Natural killer cell treated with Interleukin-12 subunit alpha and Interleukin-12 subunit beta and Interleukin-15 and Interleukin-18, amount 100 ng/mL, for 72 hours (primary cell): ENCODE data around the gene LRRC4C. TPM values are rescaled to one million over a fixed set of nuclear protein-coding genes. Genes with fewer than 3 reads are reported as not detected.

Experiments used
- ATAC-seq, 2 donors: fragments of 150-1000 bp; cut with Tn5 transposase in 1 of 2; sonication (Bioruptor Pico), chemical (Tn5 transposase) in 1 of 2; 2 replicates each; pipeline ENCODE4 v1.10.0; 2021
- DNase-seq: peaks from one replicate; pipeline ENCODE4 v3.0.0; 2022; ENCODE audit warnings: low spot score
- H3K27ac Mint-ChIP-seq, 2 donors: 1 replicate in 1 of 2; 2 replicates in 1 of 2; pipeline ENCODE4 v1.8.0; 2022; ENCODE audit warnings: mixed read lengths in 2 of 2, mild to moderate bottlenecking in 1 of 2, moderate library complexity in 1 of 2
- H3K27me3 Mint-ChIP-seq, 2 donors: 1 replicate in 1 of 2; 2 replicates in 1 of 2; pipeline ENCODE4 v1.8.0; 2022; ENCODE audit warnings: mixed read lengths in 2 of 2
- H3K36me3 Mint-ChIP-seq: one replicate; pipeline ENCODE4 v1.8.0; 2022; ENCODE audit warnings: mixed read lengths
- H3K4me1 Mint-ChIP-seq, 2 donors: 1 replicate in 1 of 2; 2 replicates in 1 of 2; pipeline ENCODE4 v1.8.0; 2022; ENCODE audit warnings: low read depth in 2 of 2, mixed read lengths in 2 of 2, mild to moderate bottlenecking in 1 of 2
- H3K4me3 Mint-ChIP-seq: one replicate; pipeline ENCODE4 v1.8.0; 2022; ENCODE audit warnings: mixed read lengths
- H3K9me3 Mint-ChIP-seq: 2 replicates; pipeline ENCODE4 v1.8.0; 2022; ENCODE audit warnings: mixed read lengths
- total RNA-seq, 2 donors: library from RNA; stranded (reverse); gene quantifications; one replicate each; pipeline ENCODE4 v1.2.3, GENCODE V29; 2022

The LRRC4C gene
- total RNA-seq, 2 donors from 2014 or later, result not detected

- peaks cover 30% of the 10 kb centered on the region for H3K9me3 Mint-ChIP-seq
- no peaks in the 10 kb centered on the region for H3K27me3 Mint-ChIP-seq
- no peaks in the 10 kb centered on the region for H3K4me1 Mint-ChIP-seq
- no peak overlapping the region for H3K27ac Mint-ChIP-seq
- no peaks in the 10 kb centered on the region for H3K36me3 Mint-ChIP-seq
- ATAC-seq, result peak in 1 of 2 donors; percentile 13
- DNase-seq, result no peak
- H3K4me3 Mint-ChIP-seq, result no peak overlapping the region
These were observed 214.3 kb downstream of the LRRC4C start for GRCh38 chr11:41245184-41245583.

- H3K9me3 Mint-ChIP-seq, result peaks cover 30% of the 10 kb centered on the region
- H3K27me3 Mint-ChIP-seq, result no peaks in the 10 kb centered on the region
- H3K27ac Mint-ChIP-seq, result no peak overlapping the region
- H3K36me3 Mint-ChIP-seq, result no peaks in the 10 kb centered on the region
- no peak overlapping the region for H3K4me3 Mint-ChIP-seq
- no peak for DNase-seq
- ATAC-seq, result no peak
- no peaks in the 10 kb centered on the region for H3K4me1 Mint-ChIP-seq
These were observed 222.1 kb downstream of the LRRC4C start for GRCh38 chr11:41237382-41237781.

GRCh38 chr11:41235668-41236067 lies 223.8 kb downstream of the LRRC4C start:
- ATAC-seq, result no peak
- no peaks in the 10 kb centered on the region for H3K27me3 Mint-ChIP-seq

DNA sequence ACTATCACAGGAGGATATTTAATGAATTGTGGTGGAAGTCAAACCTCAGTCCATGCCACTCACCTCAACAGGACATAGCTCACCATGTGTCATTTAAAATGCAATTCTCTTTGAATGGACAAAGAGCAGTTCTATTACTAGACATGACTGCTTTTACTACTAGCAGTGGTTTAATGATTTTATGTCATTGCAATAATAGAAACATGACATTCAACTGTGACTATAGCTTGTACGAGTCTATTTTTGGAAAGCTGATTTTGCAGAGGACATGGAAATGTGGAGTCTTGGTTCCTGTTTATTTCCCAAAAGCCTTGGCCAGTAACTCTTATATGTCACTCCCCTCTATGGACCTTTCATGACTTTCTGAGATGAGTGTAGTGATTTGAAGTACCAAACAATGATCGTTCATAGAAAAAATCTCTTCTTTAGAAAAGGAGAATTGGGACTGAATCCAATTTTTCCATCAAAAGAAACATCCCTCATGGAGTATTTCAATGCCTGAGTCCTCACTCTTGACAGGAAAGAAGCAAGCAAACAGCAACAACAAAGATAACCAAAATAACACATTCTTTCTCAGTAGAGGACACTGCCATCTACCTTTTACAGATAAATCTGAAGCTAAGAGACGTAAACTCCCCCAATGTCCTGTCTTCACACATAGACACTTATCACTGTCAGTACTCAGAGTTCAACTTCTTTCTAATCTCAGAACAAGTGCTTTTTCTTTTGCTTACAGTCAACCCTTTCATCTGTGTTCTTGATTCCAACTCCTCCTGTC lies 233.4 kb downstream of the LRRC4C start:
- no peaks in the 10 kb centered on the region for H3K4me1 Mint-ChIP-seq
- H3K27ac Mint-ChIP-seq, result no peak overlapping the region
- no peaks in the 10 kb centered on the region for H3K36me3 Mint-ChIP-seq

More at GRCh38 chr11:41235668-41236067, 223.8 kb downstream of the LRRC4C start:
- Mint-ChIP-seq H3K27ac (no peak overlapping the region), H3K36me3 (no peaks in the 10 kb centered on the region), H3K4me3 (no peak overlapping the region), H3K9me3 (peaks cover 27% of the 10 kb centered on the region), H3K4me1 (no peaks in the 10 kb centered on the region)
- DNase-seq, result no peak

GRCh38 chr11:41222236-41222635 lies 237.2 kb downstream of the LRRC4C start:
- Mint-ChIP-seq H3K27me3 (no peaks in the 10 kb centered on the region), H3K4me3 (no peak overlapping the region), H3K4me1 (no peaks in the 10 kb centered on the region), H3K36me3 (no peaks in the 10 kb centered on the region), H3K9me3 (peaks cover 19% of the 10 kb centered on the region), H3K27ac (no peak overlapping the region)
- DNase-seq (no peak), ATAC-seq (no peak)

More for the DNA sequence above, 233.4 kb downstream of the LRRC4C start:
- ATAC-seq (no peak), DNase-seq (no peak)
- Mint-ChIP-seq H3K4me3 (no peak overlapping the region), H3K27me3 (no peaks in the 10 kb centered on the region), H3K9me3 (peaks cover 33% of the 10 kb centered on the region)

- no peaks in the 10 kb centered on the region for H3K4me1 Mint-ChIP-seq
- no peaks in the 10 kb centered on the region for H3K27me3 Mint-ChIP-seq
- peaks cover 14% of the 10 kb centered on the region for H3K9me3 Mint-ChIP-seq
- H3K4me3 Mint-ChIP-seq, result no peak overlapping the region
- H3K27ac Mint-ChIP-seq, result no peak overlapping the region
- DNase-seq, result no peak
- ATAC-seq, result no peak
- H3K36me3 Mint-ChIP-seq, result peaks cover 6% of the 10 kb centered on the region
These were observed 253.1 kb downstream of the LRRC4C start for GRCh38 chr11:41206388-41206787.

- Mint-ChIP-seq H3K27me3 (no peaks in the 10 kb centered on the region), H3K36me3 (peaks cover 4% of the 10 kb centered on the region), H3K9me3 (peaks cover 7% of the 10 kb centered on the region), H3K4me1 (no peaks in the 10 kb centered on the region), H3K4me3 (no peak overlapping the region), H3K27ac (no peak overlapping the region)
- no peak for ATAC-seq
- DNase-seq, result no peak
These were observed 258.3 kb downstream of the LRRC4C start for GRCh38 chr11:41201156-41201555.

- no peaks in the 10 kb centered on the region for H3K27me3 Mint-ChIP-seq
- no peak for DNase-seq
- no peak overlapping the region for H3K27ac Mint-ChIP-seq
- H3K36me3 Mint-ChIP-seq, result peaks cover 5% of the 10 kb centered on the region
- no peak for ATAC-seq
- no peaks in the 10 kb centered on the region for H3K4me1 Mint-ChIP-seq
- no peak overlapping the region for H3K4me3 Mint-ChIP-seq
- peaks cover 15% of the 10 kb centered on the region for H3K9me3 Mint-ChIP-seq
These were observed 268.9 kb downstream of the LRRC4C start for GRCh38 chr11:41190437-41191082.

- Mint-ChIP-seq H3K27ac (no peak overlapping the region), H3K9me3 (peaks cover 12% of the 10 kb centered on the region), H3K27me3 (no peaks in the 10 kb centered on the region), H3K4me3 (no peak overlapping the region), H3K4me1 (no peaks in the 10 kb centered on the region), H3K36me3 (peaks cover 5% of the 10 kb centered on the region)
- ATAC-seq (no peak), DNase-seq (no peak)
These were observed 269.6 kb downstream of the LRRC4C start for GRCh38 chr11:41189701-41190436.

DNA sequence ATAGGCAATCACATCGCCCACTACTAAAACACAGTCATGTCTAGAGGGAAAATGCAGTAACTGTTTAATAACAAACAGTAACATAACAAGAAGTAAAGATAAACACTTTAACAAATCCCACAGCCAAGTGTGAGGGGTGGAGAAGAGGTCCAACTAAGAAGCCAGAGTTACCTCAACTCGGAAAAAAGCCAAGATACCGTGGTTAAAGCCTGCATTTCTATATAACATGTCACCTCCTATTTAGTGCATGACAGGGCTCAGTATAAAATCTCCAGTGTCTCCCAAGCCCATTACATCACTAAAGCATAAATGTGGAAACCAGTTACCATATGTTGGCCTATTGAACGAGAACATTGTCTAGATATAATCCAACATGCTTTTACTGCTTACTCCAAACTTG lies 281.7 kb downstream of the LRRC4C start:
- peaks cover 32% of the 10 kb centered on the region for H3K9me3 Mint-ChIP-seq
- H3K36me3 Mint-ChIP-seq, result no peaks in the 10 kb centered on the region
- H3K27ac Mint-ChIP-seq, result no peak overlapping the region
- H3K4me1 Mint-ChIP-seq, result no peaks in the 10 kb centered on the region
- ATAC-seq (no peak), DNase-seq (no peak)
- no peaks in the 10 kb centered on the region for H3K27me3 Mint-ChIP-seq
- no peak overlapping the region for H3K4me3 Mint-ChIP-seq

GRCh38 chr11:41175304-41175972 lies 284.0 kb downstream of the LRRC4C start:
- Mint-ChIP-seq H3K4me3 (no peak overlapping the region), H3K27ac (no peak overlapping the region), H3K9me3 (peaks cover 26% of the 10 kb centered on the region), H3K36me3 (no peaks in the 10 kb centered on the region), H3K4me1 (no peaks in the 10 kb centered on the region), H3K27me3 (no peaks in the 10 kb centered on the region)
- no peak for DNase-seq
- no peak for ATAC-seq

DNA sequence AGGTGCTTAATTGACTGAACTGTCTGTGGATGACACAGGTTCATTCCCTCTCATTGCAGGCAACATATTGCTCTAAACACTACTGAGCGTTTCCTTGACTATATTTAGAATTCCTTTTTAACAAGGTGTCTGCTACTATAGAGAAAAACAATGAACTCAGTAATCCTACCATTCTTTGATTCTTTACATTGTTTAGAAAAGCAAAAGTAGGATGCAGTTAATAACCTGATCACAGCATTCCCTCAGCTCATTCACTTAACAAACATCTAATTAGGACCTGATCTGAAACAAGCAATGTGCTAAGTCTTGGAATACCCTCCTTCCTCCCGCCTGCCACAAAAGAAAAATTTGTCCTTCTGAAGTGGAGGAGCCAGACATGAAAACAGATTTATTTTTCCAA lies 313.1 kb downstream of the LRRC4C start:
- no peak overlapping the region for H3K4me3 Mint-ChIP-seq
- H3K4me1 Mint-ChIP-seq, result no peaks in the 10 kb centered on the region
- ATAC-seq (no peak), DNase-seq (no peak)
- H3K27me3 Mint-ChIP-seq, result no peaks in the 10 kb centered on the region
- H3K27ac Mint-ChIP-seq, result no peak overlapping the region
- H3K9me3 Mint-ChIP-seq, result peaks cover 6% of the 10 kb centered on the region
- H3K36me3 Mint-ChIP-seq, result no peaks in the 10 kb centered on the region

DNA sequence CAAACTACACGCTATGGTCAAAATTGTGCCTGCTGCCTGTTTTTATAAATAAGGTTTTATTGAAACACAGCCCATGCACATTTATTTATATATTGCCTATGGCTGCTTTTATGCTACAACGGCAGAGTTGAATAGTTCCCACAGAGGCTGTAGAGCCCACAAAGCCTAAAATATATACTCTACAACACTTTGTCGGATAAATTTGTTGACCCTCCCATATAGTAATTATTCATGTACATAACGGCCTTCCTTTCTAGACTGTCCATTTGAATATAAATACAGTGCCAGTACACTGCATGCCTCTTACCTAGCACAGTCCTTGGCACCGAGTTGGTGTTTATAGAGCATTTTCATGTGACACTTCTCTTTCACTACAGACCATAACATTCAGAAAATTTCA lies 314.0 kb downstream of the LRRC4C start:
- Mint-ChIP-seq H3K9me3 (peaks cover 6% of the 10 kb centered on the region), H3K36me3 (no peaks in the 10 kb centered on the region), H3K27ac (no peak overlapping the region), H3K27me3 (no peaks in the 10 kb centered on the region), H3K4me1 (no peaks in the 10 kb centered on the region), H3K4me3 (no peak overlapping the region)
- no peak for DNase-seq
- no peak for ATAC-seq
